HG02588 (cell line): ENCODE data around the gene VSIG1.

Experiments used
- ATAC-seq: cut with Tn5 transposase; IDR thresholded peaks from one replicate; pipeline ENCODE4 v1.9.1; 2021; ENCODE audit warnings: mild to moderate bottlenecking, moderate library complexity; ENCODE audit not compliant: unreplicated experiment

The VSIG1 gene

DNA sequence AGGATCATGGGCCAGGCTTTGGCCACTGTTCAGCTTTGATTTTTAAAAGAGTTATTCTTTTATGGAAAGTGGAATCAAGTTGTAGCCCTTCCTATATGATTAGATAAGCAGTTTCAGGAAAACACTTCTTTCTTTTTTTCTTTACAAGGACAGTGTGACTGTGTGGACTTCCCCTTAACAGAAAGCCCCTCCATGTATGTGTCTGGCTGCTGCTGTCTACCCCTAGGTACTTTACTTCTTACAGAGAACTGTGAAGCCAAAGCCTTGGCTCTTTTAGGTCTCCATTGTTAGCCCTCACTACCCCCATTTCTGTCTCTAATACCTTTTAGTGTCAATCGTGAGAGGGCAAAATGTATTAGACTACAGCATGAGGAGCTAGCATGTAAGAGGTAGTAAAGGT is 19.1 kb downstream of the VSIG1 start:
- no peak for ATAC-seq

DNA sequence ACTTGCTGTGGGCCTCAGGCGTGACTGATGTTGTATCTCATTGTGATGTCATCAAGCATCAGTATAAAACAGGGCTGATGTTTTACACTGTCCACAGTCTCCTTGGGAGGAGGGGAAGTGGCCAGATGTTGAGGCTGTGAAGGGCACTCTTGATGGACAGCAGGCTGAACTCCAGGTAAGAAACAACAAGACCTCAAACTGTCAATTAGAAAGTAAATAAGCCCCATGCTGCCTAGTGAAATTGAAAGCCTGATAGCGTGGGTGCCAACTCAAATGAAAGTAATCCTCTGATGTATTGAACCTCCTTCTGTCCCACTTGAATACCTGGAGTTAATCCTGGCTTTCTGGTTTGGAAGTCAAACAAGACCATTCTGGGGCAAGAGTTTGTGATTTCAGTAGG is 19.7 kb downstream of the VSIG1 start:
- ATAC-seq = no peak

DNA sequence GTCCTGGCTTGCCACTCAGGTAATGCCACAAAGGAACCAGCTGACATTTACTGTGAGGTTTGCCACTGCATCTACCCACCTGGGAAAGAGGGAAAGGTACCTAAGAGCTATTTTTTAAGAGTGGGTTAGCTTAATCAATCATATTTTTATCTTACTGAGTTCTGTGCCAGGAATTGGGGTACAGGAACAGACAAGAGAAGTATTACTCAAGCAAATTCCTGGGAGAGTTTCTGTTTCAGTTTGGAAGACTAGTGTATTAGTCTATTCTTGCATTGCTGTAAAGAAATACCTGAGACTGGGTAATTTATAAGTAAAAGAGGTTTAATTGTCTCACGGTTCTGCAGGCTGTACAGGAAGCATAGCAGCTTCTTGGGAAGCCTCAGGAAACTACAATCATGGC is 23.3 kb downstream of the VSIG1 start:
- no peak for ATAC-seq

DNA sequence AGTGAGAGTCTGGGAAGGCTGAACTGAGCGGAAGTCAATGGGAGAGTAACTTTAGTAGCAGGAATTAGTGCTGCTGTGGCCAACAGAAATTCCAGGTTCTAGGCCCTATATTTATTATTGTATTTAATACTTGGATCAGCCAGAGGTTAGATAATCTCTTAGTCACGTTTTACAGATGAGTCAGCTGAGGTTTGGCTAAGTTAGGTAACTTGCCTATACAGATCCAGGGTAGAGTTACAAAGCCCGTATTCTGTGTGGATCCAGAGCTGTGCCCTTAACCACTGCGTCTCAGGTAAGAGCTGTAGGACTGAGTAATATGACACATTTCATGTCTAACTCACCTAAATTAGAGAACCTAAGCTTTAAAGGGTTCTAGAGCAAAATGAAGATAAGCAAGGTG is 26.0 kb downstream of the VSIG1 start:
- ATAC-seq = no peak

DNA sequence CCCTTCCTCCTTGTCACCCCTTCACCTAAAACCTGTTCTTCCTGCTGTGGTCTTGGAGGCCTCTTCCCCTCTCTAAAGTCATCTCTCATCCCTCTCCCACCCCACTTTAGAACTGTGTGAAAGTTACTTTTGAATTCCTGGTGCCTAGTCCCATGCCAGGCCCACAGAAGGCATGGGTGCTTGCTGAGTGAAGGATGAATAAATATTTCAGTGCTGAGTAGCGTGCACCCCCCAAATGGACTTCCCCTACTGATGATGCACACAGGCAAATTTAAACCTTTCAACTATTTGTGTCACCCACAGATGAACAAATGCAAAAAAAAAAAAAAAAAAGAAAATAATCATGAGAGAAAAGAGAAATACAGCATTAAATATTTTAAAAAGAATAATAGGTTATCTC is 26.7 kb downstream of the VSIG1 start:
- ATAC-seq = no peak

DNA sequence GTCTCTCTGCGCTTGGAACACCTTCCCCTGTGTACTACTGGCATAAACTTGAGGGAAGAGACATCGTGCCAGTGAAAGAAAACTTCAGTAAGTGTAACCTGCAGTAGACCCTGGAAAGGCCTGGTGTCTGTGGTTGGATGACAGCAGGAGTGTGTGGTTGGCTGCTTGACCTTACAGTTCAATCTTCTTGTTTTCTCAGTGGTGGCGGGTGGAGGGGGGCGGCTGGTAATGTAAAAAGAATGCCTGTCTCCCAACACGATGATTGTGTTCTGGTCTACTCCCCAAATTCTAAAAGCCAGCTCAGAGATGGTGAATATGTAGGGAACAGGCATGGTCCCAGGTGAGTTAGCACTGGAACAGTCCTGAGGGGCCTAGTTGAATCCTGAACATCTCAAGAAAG is 27.9 kb downstream of the VSIG1 start:
- no peak for ATAC-seq

DNA sequence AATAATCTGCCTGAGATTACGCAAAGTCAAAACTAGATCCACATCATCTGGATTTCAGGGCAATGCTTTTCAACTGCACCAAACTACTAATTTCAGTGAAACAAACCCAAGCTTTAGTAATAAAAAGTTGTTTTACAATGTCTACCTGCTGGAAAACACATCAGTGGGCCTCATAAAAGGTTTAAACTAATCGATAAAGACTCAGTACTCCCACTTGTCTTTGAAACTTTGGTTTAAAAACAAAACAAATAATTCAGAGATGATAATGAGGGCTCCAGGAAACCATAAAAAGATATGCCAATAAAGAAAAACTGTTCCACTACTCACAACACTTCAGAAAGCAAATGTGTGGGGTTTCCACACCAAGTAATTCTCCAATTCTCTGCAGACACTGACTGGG is 36.2 kb downstream of the VSIG1 start:
- no peak for ATAC-seq

DNA sequence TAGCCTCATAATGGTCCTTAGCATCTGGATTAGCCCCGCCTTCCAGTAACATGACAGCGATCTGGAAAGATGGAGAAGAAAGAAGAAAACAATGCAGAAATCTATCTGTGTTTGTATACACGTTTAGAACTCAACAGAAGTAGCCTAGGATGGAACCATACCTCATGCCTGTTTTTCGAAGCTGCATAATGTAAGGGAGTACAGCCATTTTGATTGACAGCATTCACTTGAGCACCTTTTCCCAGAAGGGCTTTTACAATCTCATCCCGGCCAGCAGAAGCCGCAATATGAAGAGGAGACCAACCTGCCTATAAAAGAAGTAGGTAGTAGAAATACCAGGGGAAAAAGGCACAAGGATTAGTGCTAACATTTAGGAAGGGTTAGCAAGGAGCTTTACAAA is 42.9 kb downstream of the VSIG1 start:
- ATAC-seq = no peak

DNA sequence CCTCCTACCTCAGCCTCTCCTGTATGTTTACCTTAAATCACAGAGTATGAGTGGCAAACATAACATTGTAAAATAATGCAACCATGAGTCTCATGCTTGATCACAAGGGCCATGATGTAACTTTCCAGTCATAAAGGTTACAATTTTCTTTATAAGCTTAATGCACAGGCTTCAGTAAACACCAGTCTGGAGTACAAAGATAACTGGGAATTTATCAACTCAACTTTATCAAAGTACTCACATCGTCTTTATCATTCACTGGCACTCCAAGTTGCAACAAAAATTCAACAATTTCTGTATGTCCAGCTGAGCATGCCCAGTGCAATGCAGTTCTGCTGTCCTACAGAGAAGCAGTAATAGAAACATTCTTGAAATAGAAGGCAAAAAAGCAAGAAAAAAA is 43.6 kb downstream of the VSIG1 start:
- ATAC-seq = no peak

DNA sequence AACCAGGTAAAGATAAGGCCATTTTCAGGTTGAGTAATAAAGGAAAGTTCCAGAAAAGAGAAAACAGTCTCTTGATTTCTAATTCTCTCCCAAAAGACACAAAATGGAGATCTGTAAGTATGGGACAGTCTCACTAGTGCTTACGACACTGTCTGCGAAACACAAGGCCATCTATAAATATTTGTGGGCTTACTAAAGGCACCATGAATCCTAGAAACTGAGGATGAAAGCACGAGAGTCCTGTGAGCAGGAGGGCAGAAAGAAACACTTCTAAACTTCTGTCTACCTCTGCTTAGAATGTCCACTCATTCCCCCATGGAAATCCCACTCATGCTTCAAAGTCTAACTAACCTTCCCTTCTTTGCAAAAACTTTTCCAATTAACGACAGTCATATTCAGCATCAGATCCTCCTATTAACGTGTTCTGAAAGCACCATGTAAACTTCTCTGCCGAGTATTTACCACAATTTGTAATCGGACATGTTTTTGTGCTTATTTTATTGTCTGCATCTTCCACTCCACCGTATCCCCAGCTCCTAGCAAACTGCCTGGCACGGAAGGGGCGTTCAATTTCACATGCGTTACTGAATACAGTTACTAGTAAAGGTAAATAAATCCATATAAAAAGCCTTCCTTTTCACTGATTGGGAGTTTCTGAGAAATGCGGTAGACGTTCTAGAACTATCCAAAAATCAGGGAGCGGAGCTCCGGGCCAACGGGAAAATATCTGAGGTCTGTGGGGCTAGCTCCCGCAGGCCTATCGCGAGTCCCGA is 45.8 kb downstream of the VSIG1 start:
- no peak for ATAC-seq

DNA sequence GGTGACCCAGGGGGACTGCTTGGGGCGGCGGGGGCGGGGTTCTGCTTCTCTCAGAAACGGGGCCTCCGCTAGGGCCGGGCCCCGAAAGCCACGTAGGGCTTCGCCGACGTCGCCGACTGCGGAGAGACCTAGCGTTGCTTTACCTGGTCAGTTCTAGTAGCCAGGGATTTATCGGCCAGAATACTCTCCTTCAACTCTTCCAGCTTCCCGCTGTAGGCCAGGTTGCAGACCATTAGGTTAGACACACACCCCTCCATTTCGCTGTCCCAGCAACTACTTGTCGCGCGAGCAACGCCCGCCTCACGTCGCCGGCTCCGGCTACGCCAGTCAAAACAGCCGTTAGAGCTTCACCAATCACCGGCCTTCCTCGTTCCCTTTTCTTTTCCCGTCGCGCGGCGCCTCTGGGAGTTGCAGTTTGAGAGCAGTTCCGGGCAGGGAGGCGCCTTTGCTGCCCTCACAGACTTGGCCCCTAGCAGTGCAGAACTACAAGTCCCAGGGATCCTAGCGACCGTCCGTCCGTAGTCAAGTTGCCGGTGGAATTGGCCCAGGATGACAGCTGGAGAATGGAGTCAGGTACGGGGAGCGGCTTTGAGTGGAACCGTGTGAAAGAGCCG is 46.5 kb downstream of the VSIG1 start, which contains the start of the genes ATG4A and PSMD10:
ATG4A (plus strand) TSS at position 515 of the 614 bp plus-strand sequence; CDS start at position 564, 49 bp downstream.
PSMD10 (minus strand) TSS at position 279 of the 614 bp plus-strand sequence; CDS start at position 257, 22 bp downstream.
- peak; percentile 97 for ATAC-seq

DNA sequence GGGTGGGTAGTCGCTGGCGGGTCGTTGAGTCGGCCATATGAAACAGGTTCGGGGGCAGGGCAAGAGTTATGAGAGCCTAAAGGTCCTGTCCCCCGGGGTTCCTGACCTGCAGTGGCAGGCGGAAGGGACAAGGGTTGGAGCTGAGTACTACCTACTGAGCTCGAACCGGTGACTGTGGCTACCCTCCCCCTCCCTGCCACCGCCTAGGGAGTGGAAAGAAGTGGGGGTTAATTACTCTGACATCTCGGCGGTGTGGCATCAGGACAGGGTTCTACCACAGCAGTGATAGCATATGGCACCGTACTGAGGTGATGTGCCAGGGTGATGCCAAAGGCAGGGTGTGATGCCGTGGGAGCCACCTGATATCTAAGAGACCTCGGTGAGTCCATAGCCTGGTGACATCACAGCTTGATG is 47.0 kb downstream of the VSIG1 start:
- peak; percentile 36 for ATAC-seq

DNA sequence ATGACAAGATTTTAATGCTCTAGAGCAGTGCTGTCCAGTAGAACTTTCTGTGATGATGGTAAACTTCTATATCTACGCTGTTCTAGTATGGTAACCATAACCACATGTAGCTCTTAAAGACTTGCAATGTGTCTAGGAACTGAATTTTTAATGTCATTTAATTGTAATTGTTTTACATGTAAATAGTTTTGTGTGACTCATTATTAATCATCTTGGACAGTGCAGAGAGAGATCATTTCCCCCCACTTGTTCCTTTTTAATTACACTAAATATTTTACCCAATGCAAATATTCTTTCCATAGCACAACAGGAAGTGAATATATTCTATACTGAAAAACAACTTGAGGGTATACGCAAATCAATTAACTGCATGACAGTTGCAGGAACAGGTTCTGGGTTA is 52.5 kb downstream of the VSIG1 start:
- no peak for ATAC-seq

DNA sequence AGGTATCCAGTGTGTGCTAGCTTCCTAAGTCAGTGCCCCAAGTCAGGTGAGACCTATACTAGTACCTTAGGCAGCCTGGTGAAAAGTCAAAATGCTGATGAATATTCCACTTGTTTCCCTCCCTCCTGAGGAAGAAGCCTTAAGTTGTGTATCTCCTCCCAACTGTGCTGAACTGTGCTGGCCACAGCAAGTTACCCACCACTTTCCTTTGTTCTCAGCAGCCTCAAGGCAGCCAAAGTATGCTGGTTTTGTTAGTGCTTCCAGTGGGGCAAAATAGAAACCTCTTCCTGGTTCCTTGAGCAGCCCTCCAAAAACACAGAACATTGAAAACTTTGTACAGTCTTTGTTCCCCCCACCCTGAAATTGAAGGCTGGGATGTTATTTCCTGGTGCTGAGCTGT is 60.6 kb downstream of the VSIG1 start:
- ATAC-seq = no peak

DNA sequence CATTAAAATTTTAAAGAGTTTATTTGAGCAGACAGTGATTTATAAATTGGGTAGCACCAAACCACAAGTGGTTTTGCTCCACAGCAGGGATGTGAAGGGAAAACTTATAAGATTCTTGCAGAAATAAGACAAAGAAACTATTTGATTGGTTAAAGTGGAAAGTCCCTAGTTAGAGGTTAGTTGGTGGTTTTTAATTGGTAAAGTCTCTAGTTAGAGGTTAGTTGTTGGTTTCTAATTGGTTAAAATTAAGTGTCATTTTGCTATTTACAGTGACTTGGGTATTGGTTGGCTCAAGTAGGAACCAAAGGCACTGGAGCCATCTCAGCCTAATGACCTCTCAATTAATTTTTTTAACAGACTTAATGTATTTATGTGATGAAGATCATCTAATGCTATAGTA is 69.7 kb downstream of the VSIG1 start:
- ATAC-seq = no peak

DNA sequence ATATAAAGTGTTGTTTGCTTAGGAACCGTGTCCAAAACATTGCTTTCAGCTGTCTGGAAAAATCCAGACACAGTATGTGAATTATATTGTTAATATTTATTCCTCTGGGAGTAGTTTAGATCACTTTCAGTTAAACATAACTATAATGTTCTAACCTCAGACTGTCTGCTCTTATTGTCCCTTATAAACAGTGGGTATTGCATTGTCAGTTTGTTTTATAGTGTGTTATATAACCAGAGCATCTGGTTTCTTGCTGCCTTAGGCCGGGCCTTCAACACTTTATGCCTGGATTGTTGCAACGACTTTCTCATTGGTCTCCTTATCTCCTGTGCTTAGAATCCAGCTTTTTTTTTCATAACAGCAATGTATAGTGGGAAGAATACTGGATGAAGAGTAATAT is 73.1 kb downstream of the VSIG1 start:
- ATAC-seq = no peak

DNA sequence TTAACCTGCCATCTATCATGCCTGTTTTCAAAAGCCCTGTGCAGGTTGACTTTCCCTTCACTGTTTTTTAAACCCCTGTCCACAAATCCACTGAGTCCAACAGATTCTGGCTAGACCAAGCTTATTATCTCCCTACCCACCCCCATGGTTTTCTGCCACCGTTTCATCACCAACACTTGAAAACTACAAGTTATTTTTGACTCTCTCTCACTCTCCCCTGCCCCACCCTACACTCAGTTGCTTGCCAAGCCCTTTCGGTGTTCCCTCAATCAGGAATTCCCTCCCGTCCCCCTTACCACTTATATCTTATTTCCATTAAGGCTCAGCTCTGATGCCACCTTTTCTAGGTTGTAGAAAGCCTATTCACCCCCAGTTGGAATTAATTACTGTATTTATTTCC is 76.4 kb downstream of the VSIG1 start:
- ATAC-seq = no peak

DNA sequence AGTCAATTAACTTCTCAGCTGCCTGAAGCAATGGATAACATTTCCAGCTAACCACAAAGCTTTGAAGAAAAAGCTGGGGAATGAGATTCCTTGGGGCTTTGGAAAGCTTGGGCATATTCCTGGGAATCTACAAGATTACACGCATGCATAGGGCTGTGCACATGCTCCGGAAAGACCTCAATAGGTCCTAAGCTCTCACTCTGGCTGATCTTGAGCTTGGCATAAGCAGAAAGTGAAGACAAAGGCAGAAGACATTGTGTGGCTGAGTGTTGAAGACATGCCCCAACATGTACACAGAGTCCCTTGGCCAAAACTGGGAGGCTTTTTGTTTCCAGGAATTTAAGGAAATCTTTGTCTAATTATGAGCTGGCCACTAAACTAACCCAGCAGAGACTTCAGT is 77.9 kb downstream of the VSIG1 start:
- no peak for ATAC-seq

DNA sequence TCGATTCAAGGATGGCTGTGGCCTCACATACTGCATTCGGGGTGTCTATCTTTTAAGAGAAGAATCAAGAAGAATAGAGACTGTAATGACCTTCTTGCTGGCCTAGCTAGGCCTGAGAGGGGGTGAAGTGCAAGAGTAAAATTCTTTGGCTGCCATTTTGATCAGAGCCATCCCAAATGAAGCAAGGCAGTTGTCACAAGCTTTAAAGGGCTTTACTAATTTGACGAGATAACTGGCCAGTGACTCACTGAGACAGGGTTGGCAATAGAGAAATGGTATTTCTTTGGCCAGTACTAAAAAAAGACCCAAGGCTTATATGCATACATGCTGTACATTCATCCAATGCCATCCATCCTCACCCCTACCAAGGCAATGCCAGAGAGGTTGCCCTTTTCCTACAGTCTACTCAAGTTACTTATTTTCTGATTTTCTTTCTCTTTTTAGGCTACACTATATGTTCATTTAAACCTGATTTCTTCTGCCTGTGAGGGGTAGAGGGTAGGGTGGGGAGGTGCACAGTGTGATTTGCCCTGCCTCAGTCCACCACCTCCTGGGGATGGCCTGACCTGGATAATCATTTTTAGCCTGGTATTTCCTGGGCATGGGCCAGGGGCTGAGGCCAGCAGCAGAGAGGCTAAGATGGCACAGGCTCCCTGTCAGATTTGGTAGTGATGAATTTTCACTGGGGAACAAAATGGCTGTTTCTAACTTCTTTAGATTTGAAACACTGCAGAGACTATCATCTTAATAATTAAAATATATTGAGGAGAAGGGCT is 78.9 kb downstream of the VSIG1 start:
- ATAC-seq = no peak

DNA sequence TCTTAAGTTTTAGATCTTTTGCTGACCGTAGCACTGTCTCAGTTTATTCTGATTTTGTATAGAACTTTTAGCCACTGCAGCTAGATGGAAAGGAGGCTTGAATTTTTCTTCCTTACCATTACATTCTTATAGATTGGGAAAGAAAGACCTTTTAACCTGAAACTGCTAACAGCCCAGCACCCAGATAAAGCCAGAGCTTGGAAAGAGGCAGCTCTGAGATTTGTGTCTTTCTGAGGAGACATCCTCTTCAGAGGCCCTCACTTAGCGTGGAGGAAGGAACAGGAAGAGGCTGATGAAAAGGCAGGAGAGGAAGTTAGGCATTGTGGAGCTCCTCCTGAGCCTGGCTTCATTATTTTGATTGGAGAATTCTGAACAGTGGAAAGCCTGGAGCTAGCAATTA is 81.8 kb downstream of the VSIG1 start:
- ATAC-seq = no peak

DNA sequence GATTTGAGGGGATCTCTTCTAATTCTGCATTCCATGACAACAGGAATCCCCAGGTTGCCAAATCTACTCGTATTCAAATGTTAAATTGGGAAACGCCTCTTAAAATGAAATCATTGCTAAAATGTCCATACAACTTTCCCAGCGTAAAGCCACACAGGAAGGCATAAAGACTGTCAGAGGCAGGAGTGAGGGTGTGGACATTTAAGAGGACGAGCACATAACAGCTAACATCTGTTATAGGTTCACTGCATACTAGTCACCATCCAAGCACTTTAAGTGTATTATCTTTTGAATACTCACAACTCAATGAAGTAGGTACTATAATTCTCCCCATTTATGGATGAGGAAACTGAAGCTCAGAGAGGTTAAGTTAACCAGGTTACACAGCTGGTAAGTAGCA is 82.3 kb downstream of the VSIG1 start:
- ATAC-seq = no peak
